Kidney (tissue), 14 donors: Measurements from ENCODE around the gene PFKP. TPM values are rescaled to one million over a fixed set of nuclear protein-coding genes. Genes with fewer than 3 reads are reported as not detected.

ENCODE experiments used
- DNase-seq, 5 donors: peaks; one replicate each; pipeline ENCODE4 v3.0.0-alpha.2; 2013 to 2020
- FAIRE-seq: peaks from 2 replicates; lab custom pipeline; 2012; peaks lifted over from hg19 to GRCh38; lab: Jason Lieb, UNC
- H3K27ac ChIP-seq, 2 donors: one replicate each; pipeline ENCODE4 v1.7.0; 2013; ENCODE audit warnings: low read depth in 2 of 2, low read length in 2 of 2, inconsistent platforms in 1 of 2
- H3K27me3 ChIP-seq: one replicate; pipeline ENCODE4 v1.7.1; 2013; ENCODE audit warnings: low read length, inconsistent platforms; ENCODE audit not compliant: control insufficient read depth, insufficient read depth
- H3K36me3 ChIP-seq, 3 donors: one replicate each; pipeline versions ENCODE4 v1.7.0 to v1.7.1; 2013; ENCODE audit warnings: low read length in 3 of 3, control low read depth in 1 of 3, inconsistent platforms in 1 of 3; ENCODE audit not compliant: insufficient read depth in 3 of 3, control insufficient read depth in 2 of 3
- H3K4me1 ChIP-seq, 3 donors: one replicate each; pipeline versions ENCODE4 v1.7.0 to v1.7.1; 2013; ENCODE audit warnings: low read length in 3 of 3, inconsistent platforms in 1 of 3, low read depth in 1 of 3; ENCODE audit not compliant: control insufficient read depth in 2 of 3, insufficient read depth in 2 of 3
- H3K4me3 ChIP-seq, 3 donors: one replicate each; pipeline versions ENCODE4 v1.7.0 to v1.8.1; 2013; ENCODE audit warnings: low read length in 3 of 3, control low read depth in 1 of 3, inconsistent platforms in 1 of 3
- H3K9ac ChIP-seq, 3 donors: one replicate each; pipeline versions ENCODE4 v1.7.0 to v1.7.1; 2013; ENCODE audit warnings: low read length in 3 of 3, control low read depth in 1 of 3, inconsistent platforms in 1 of 3
- H3K9me3 ChIP-seq, 3 donors: one replicate each; pipeline versions ENCODE4 v1.7.0 to v1.7.1; 2013; ENCODE audit warnings: low read length in 3 of 3, control low read depth in 1 of 3, inconsistent platforms in 1 of 3; ENCODE audit not compliant: control insufficient read depth in 2 of 3, insufficient read depth in 1 of 3
- CTCF ChIP-seq: IDR thresholded peaks from 3 replicates; pipeline ENCODE4 v1.5.1; 2012; ENCODE audit warnings: mild to moderate bottlenecking, moderate library complexity, borderline replicate concordance; ENCODE audit not compliant: insufficient read depth; ENCODE audit errors: extremely low read depth
- intact Hi-C: fragments of 100-400 bp; cut with DNase I; formaldehyde crosslinking; loops from one replicate; pipeline ENCODE4 v1.11.1; 2022
- polyA plus RNA-seq: library from polyadenylated mRNA; stranded (reverse); fragments of 350-450 nt; fragmentation: Illumina TruSeq; extraction: RNeasy Lipid Tissue Mini Kit (QIAGEN cat#74804); gene quantifications from one replicate; pipeline ENCODE4 v1.2.3, GENCODE V29; 2014; ENCODE audit warnings: low read depth, low replicate concordance; ENCODE audit not compliant: insufficient read depth
- total RNA-seq: library from RNA; stranded (reverse); fragmentation: NEBNext Ultra II Directional; extraction: Animal tissue kit (Norgen Biotek cat#: 25700); gene quantifications from one replicate; pipeline ENCODE4 v1.2.1, GENCODE V29; 2021
- donor health status: control.
- donor health status: control.
- donor health status: control.
- donor health status: control.
- donor health status: control.
- donor health status: DM: yes; HTN: yes; CAD: no.
- donor health status: Normal renal cell carcinoma (clear cell type).

PFKP gene
- total and polyA plus RNA-seq, 2 donors from 2014 or later = 51.2 to 139 TPM

DNA sequence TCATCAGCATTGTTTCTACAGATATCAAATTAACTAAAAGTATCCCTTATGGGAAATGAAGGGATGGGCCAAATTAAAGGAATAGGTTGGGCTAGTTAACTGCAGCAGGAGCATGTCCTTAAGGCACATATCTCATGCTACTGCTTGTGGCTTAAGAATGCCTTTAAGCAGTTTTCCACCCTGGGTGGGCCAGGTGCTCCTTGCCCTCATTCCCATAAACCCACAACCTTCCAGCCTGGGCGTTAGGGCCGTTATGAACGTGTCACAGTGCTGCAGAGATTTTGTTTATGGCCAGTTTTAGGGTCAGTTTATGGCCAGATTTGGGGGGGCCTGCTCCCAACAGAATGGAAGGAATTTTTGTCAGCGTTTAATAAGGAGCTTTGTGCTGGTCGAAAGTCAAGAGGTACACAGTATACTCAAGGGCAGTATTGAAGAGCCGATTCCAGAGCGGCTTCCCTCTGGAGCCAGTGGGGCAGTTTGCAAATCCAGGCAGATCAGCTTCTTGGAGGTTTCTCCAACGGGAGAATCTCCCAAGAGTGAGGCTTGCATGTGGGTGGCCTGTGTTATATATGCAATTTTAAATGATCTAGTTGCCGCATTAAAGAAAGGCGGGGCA is 7.7 kb downstream of the PFKP start:
- H3K4me3 ChIP-seq = no peak overlapping the region
- FAIRE-seq (no peak), DNase-seq (peak in 2 of 5 donors; percentile 31 to 66)
- peak overlapping the region in 1 of 2 donors; percentile 43 for H3K27ac ChIP-seq
- no peak for TF ChIP-seq CTCF
- H3K9ac ChIP-seq = no peak overlapping the region
- peaks cover 0 to 3% (median 0%) of the 10 kb centered on the region in 3 donors for H3K36me3 ChIP-seq
- intact Hi-C loops = no loop called here
- peaks cover 0 to 6% (median 2%) of the 10 kb centered on the region in 3 donors for H3K4me1 ChIP-seq
- no peaks in the 10 kb centered on the region for H3K27me3 ChIP-seq
- no peaks in the 10 kb centered on the region for H3K9me3 ChIP-seq

- DNase-seq = no peak
- Histone ChIP-seq H3K9ac (no peak overlapping the region), H3K4me3 (no peak overlapping the region), H3K27me3 (no peaks in the 10 kb centered on the region), H3K9me3 (no peaks in the 10 kb centered on the region), H3K4me1 (peaks cover 0 to 6% (median 2%) of the 10 kb centered on the region in 3 donors), H3K36me3 (peaks cover 0 to 3% (median 0%) of the 10 kb centered on the region in 3 donors), H3K27ac (no peak overlapping the region)
- no peak for TF ChIP-seq CTCF
- intact Hi-C loops = no loop called here
- no peak for FAIRE-seq
Observed at GRCh38 chr10:3076138-3076537, 8.8 kb downstream of the PFKP start.

- H3K4me3 ChIP-seq = no peak overlapping the region
- H3K27ac ChIP-seq = no peak overlapping the region
- H3K27me3 ChIP-seq = no peaks in the 10 kb centered on the region
- TF ChIP-seq CTCF = no peak
- no peak overlapping the region for H3K9ac ChIP-seq
- H3K4me1 ChIP-seq = peaks cover 0 to 2% (median under 1%) of the 10 kb centered on the region in 3 donors
- H3K36me3 ChIP-seq = no peaks in the 10 kb centered on the region
- intact Hi-C loops = no loop called here
- no peaks in the 10 kb centered on the region for H3K9me3 ChIP-seq
- FAIRE-seq (no peak), DNase-seq (no peak)
Observed at GRCh38 chr10:3077509-3077908, 10.2 kb downstream of the PFKP start.
